T-cell (primary cell): ENCODE measurements around the gene CDH4. TPM values are rescaled to one million over a fixed set of nuclear protein-coding genes. Genes with fewer than 3 reads are reported as not detected.

Experiments used
- ATAC-seq, 4 experiments: fragments of 200-7000 bp in 3 of 4; fragments of 150-1000 bp in 1 of 4; cut with Tn5 transposase; replicated peaks in 1 of 4; 1 replicate in 3 of 4; 2 replicates in 1 of 4; pipeline ENCODE4 v1.10.0; 2021; ENCODE audit warnings: moderate library complexity in 3 of 4, mild to moderate bottlenecking in 2 of 4, moderate number of reproducible peaks in 1 of 4
- CTCF ChIA-PET, 2 donors: fragments of 300-600 bp; sonication (Branson Sonifier 250); formaldehyde crosslinking; loops; one replicate each; lab custom pipeline; 2022; ENCODE audit warnings: antibody characterized with exemption in 2 of 2; lab: Charles Lee
- POLR2A ChIA-PET, 2 donors: fragments of 300-600 bp; sonication (Branson Sonifier 250); formaldehyde crosslinking; loops; one replicate each; lab custom pipeline; 2022; ENCODE audit warnings: antibody characterized with exemption in 2 of 2; lab: Charles Lee
- DNase-seq, 35 experiments: peaks; one replicate each; pipeline versions ENCODE4 v3.0.0 to v3.0.0-alpha.2; 2013 to 2023
- H3K27ac ChIP-seq: one replicate; pipeline ENCODE4 v1.5.1; 2013; ENCODE audit warnings: low read length
- H3K27me3 ChIP-seq, 2 experiments: replicated peaks in 1 of 2; 1 replicate in 1 of 2; 2 replicates in 1 of 2; pipeline versions ENCODE4 v1.6.1 to v1.7.0; 2013; ENCODE audit warnings: low read length in 1 of 2, mixed read lengths in 1 of 2; ENCODE audit not compliant: control insufficient read depth in 2 of 2, insufficient read depth in 2 of 2; ENCODE audit errors: extremely low read depth in 1 of 2
- H3K36me3 ChIP-seq, 2 donors: 1 replicate in 1 of 2; 2 replicates in 1 of 2; pipeline versions ENCODE4 v1.6.1 to v1.7.0; 2013; ENCODE audit warnings: low read length in 1 of 2; ENCODE audit not compliant: control insufficient read depth in 2 of 2, insufficient read depth in 1 of 2; ENCODE audit errors: extremely low read depth in 1 of 2
- H3K4me1 ChIP-seq, 2 experiments: 1 replicate in 1 of 2; 2 replicates in 1 of 2; pipeline versions ENCODE4 v1.6.1 to v1.7.0; 2013; ENCODE audit warnings: low read length in 2 of 2, mixed read lengths in 1 of 2; ENCODE audit not compliant: insufficient read depth in 2 of 2, control insufficient read depth in 1 of 2; ENCODE audit errors: extremely low read depth in 1 of 2
- H3K4me3 ChIP-seq, 2 donors: 1 replicate in 1 of 2; 2 replicates in 1 of 2; pipeline versions ENCODE4 v1.5.1 to v1.7.0; 2013; ENCODE audit warnings: mild to moderate bottlenecking in 2 of 2, low read length in 1 of 2, moderate library complexity in 1 of 2; ENCODE audit not compliant: control insufficient read depth in 1 of 2; ENCODE audit errors: extremely low read depth in 1 of 2
- H3K9me3 ChIP-seq: 2 replicates; pipeline ENCODE4 v1.7.0; 2013
- H3K27ac Mint-ChIP-seq, 2 donors: one replicate each; pipeline ENCODE4 v1.8.0; 2020 to 2021; ENCODE audit warnings: mild to moderate bottlenecking in 2 of 2, mixed read lengths in 2 of 2
- H3K27me3 Mint-ChIP-seq, 2 donors: one replicate each; pipeline ENCODE4 v1.8.0; 2021 to 2022; ENCODE audit warnings: mixed read lengths in 2 of 2
- H3K36me3 Mint-ChIP-seq: one replicate; pipeline ENCODE4 v1.8.0; 2021; ENCODE audit warnings: mixed read lengths
- H3K4me1 Mint-ChIP-seq, 3 donors: one replicate each; pipeline ENCODE4 v1.8.0; 2020 to 2022; ENCODE audit warnings: mixed read lengths in 3 of 3, mild to moderate bottlenecking in 1 of 3
- H3K4me3 Mint-ChIP-seq, 3 donors: one replicate each; pipeline ENCODE4 v1.8.0; 2020 to 2022; ENCODE audit warnings: mild to moderate bottlenecking in 3 of 3, mixed read lengths in 3 of 3, moderate library complexity in 3 of 3
- H3K9me3 Mint-ChIP-seq, 3 donors: one replicate each; pipeline ENCODE4 v1.8.0; 2020 to 2022; ENCODE audit warnings: mixed read lengths in 3 of 3
- WGBS: methylation state at CpG from one replicate; pipeline ENCODE4 v1.1.5; 2013; ENCODE audit warnings: missing lambda C conversion rate; ENCODE audit not compliant: insufficient coverage; 5-methylcytosine and 5-hydroxymethylcytosine counted together
- total RNA-seq, 35 experiments: library from RNA in 6 of 35; stranded (reverse) in 6 of 35; fragments of 120-200 nt in 1 of 35; gene quantifications; one replicate each; pipeline versions ENCODE4 v1.2.1 to v1.2.4 and lab custom pipeline; 2013 to 2026

Gene CDH4
- total RNA-seq, 5 donors from 2014 or later (not counting 1 experiment from before 2014, with no cell fraction given), result 0.06 to 0.64 (median 0.14) TPM

DNA sequence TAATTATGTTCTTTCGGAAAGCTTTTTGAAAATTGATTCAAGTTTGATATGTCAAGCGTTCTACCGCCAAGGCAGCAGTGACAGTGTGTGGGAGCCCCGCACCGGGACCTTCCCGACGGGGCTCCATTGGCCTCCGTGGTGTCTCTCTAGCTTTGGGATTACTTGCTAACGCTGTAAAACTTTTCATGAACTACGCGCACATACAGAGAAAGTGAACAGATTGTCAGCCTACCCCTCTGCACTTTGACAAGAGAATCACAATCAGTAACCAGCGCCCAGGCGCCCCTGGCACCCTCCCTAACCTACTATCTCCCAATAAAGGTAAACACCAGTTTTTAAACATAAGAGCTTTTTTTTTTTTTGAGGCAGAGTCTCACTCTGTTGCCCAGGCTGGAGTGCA is 274.8 kb downstream of the CDH4 start:
- ChIA-PET CTCF (no interaction called here), POLR2A (no interaction called here)
- no peak overlapping the region for H3K27ac Mint-ChIP-seq
- H3K4me1 Mint-ChIP-seq, result no peaks in the 10 kb centered on the region
- H3K27ac ChIP-seq, result no peak overlapping the region
- H3K4me1 ChIP-seq, result no peaks in the 10 kb centered on the region
- WGBS, result 87% methylated on average over 13 of the region's 13 CpGs
- no peak for DNase-seq
- no peak overlapping the region for H3K4me3 ChIP-seq
- no peaks in the 10 kb centered on the region for H3K36me3 Mint-ChIP-seq
- no peak overlapping the region for H3K4me3 Mint-ChIP-seq
- peaks cover 4% of the 10 kb centered on the region in 2 donors for H3K27me3 Mint-ChIP-seq
- ATAC-seq, result no peak
- peaks cover 0 to 6% of the 10 kb centered on the region in 2 experiments for H3K27me3 ChIP-seq
- H3K9me3 ChIP-seq, result no peaks in the 10 kb centered on the region
- H3K36me3 ChIP-seq, result no peaks in the 10 kb centered on the region
- no peaks in the 10 kb centered on the region for H3K9me3 Mint-ChIP-seq

DNA sequence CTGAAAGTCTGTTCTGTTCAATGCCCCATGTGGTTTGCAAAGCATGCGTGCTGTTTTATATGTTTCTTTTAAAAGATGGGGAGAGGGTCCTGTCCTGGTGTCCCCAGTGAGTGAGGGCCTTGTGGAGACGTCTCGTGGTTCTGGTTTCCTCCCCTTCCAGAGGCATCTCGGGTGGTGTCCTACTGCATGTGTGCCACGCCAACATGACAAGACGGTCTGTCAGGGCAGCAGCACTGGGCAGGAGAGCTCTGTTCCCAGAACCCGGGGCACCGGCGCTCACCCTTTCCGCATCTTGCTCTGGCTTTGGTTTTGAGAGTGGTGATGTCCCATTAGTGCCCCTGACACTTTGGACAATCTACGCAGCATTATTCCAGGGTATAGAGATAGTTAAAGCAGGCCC is 275.6 kb downstream of the CDH4 start:
- no peak overlapping the region for H3K27ac Mint-ChIP-seq
- WGBS, result 76% methylated on average over 6 of the region's 11 CpGs

DNA sequence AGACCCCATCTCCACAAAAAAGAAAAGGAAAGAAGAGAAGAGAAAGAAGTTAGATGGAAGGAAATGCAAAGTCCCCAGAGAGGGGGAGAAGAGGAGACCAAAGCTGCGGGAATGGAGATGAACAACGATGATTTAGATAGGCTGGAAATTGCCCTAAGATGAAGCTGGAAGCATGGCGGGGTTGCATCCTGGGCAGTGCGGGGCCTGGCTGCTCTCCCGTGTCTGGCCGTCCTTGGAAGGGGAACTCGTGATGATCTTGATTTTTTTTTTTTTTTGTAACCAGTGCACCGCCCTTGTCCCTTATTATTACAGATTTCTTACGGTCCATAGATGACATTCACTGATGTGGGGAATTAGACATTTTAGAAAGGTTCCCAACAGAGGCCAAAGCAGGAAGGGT is 276.5 kb downstream of the CDH4 start:
- no peaks in the 10 kb centered on the region for H3K4me1 ChIP-seq
- H3K9me3 ChIP-seq, result no peaks in the 10 kb centered on the region
- DNase-seq, result no peak
- ChIA-PET POLR2A (no interaction called here), CTCF (no interaction called here)
- H3K27ac ChIP-seq, result no peak overlapping the region
- WGBS, result 96% methylated on average over 7 of the region's 9 CpGs
- Mint-ChIP-seq H3K27me3 (peaks cover 0 to 4% of the 10 kb centered on the region in 2 donors), H3K4me1 (no peaks in the 10 kb centered on the region), H3K36me3 (no peaks in the 10 kb centered on the region), H3K27ac (no peak overlapping the region), H3K4me3 (no peak overlapping the region), H3K9me3 (no peaks in the 10 kb centered on the region)
- ATAC-seq, result no peak
- H3K27me3 ChIP-seq, result peaks cover 0 to 3% of the 10 kb centered on the region in 2 experiments
- H3K36me3 ChIP-seq, result no peaks in the 10 kb centered on the region
- no peak overlapping the region for H3K4me3 ChIP-seq

More for the DNA sequence above, 275.6 kb downstream of the CDH4 start:
- Mint-ChIP-seq H3K9me3 (no peaks in the 10 kb centered on the region), H3K4me3 (no peak overlapping the region), H3K36me3 (no peaks in the 10 kb centered on the region), H3K27me3 (peaks cover 4% of the 10 kb centered on the region in 2 donors), H3K4me1 (no peaks in the 10 kb centered on the region)
- Histone ChIP-seq H3K4me3 (no peak overlapping the region), H3K4me1 (no peaks in the 10 kb centered on the region), H3K9me3 (no peaks in the 10 kb centered on the region), H3K27ac (no peak overlapping the region), H3K36me3 (no peaks in the 10 kb centered on the region), H3K27me3 (peaks cover 0 to 3% of the 10 kb centered on the region in 2 experiments)
- ATAC-seq (no peak), DNase-seq (no peak)
- POLR2A ChIA-PET, result no interaction called here
- CTCF ChIA-PET, result no interaction called here

DNA sequence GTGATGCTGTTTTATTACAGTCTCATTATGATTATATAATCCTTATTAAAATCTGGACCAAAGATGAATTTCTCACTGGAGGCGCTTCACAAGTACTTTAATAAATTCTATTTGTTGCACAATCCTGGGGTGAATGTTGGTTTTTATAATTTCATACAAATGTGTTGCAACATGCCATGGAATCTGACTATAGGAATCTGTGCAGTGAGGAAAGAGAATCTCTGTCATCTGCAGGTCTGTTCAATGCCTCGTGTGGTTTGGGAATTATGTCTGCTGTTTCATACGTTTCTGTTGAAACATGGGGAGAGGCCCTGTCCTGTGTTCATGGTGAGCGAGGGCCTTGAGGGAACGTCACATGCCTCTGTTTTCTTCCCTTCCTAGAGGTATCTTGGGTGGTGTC is 277.3 kb downstream of the CDH4 start:
- H3K4me1 ChIP-seq, result no peaks in the 10 kb centered on the region
- CTCF ChIA-PET, result no interaction called here
- DNase-seq, result no peak

DNA sequence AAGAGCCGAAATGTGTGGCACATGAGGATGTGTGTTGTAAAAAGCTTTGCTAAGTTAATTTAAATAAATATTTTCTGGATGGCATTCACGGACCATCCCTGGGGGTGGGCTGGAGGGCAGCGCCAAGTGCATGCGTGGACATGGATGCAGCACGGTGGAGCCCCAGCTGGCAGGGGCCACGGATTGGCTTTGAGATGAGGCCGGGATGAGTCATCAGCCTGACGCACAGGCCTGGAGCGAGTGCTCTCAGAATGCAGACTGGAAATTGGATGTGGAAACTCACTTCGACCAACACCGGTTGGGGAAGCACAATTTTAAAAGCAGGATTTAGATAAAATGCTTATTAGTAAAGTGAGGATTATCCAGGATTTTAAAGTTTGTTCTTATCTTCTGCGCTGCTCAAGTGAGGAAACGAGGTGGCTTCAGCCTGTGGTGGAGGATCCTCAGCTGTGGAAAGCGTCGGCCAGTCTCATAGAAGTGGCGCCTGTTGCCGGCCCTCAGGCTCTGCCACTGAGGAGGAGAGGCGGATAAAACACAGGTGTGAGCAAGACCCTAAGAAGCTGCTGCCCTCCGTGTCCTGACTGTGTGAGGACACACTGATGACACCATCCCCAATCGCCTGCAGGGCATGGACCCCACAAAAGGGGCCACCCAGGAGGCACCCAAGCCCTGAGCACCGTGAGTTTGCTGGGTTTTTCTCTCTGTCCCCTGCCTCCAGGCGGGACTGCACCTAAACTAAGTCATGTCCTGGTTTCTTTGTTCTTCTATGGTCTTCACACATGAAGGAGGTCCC is 279.7 kb downstream of the CDH4 start:
- no peaks in the 10 kb centered on the region for H3K27me3 Mint-ChIP-seq
- Histone ChIP-seq H3K4me3 (no peak overlapping the region), H3K4me1 (no peaks in the 10 kb centered on the region), H3K9me3 (no peaks in the 10 kb centered on the region), H3K27me3 (peaks cover 0 to 5% of the 10 kb centered on the region in 2 experiments), H3K36me3 (no peaks in the 10 kb centered on the region), H3K27ac (no peak overlapping the region)
- no peak for ATAC-seq
- ChIA-PET POLR2A (interaction anchor here in 1 of 2 donors (0.7 kb wide), 1 partner anchor 293 kb away, joined by 3 read pairs; no protein-coding TSS in a partner anchor), CTCF (interaction anchor here in 1 of 2 donors (0.6 kb wide), 1 partner anchor 12 kb away, joined by 3 read pairs; no protein-coding TSS in a partner anchor)
- no peak for DNase-seq
- H3K4me1 Mint-ChIP-seq, result no peaks in the 10 kb centered on the region
- WGBS, result 82% methylated on average over 21 of the region's 22 CpGs
- H3K36me3 Mint-ChIP-seq, result no peaks in the 10 kb centered on the region
- no peaks in the 10 kb centered on the region for H3K9me3 Mint-ChIP-seq
- no peak overlapping the region for H3K4me3 Mint-ChIP-seq
- no peak overlapping the region for H3K27ac Mint-ChIP-seq

More for the DNA sequence above, 277.3 kb downstream of the CDH4 start:
- Mint-ChIP-seq H3K27ac (no peak overlapping the region), H3K4me3 (no peak overlapping the region), H3K4me1 (no peaks in the 10 kb centered on the region), H3K9me3 (no peaks in the 10 kb centered on the region), H3K36me3 (no peaks in the 10 kb centered on the region), H3K27me3 (peaks cover 0 to 4% of the 10 kb centered on the region in 2 donors)
- Histone ChIP-seq H3K27me3 (peaks cover 0 to 3% of the 10 kb centered on the region in 2 experiments), H3K36me3 (no peaks in the 10 kb centered on the region), H3K27ac (no peak overlapping the region), H3K4me3 (no peak overlapping the region), H3K9me3 (no peaks in the 10 kb centered on the region)
- no peak for ATAC-seq
- 72% methylated on average over 3 of the region's 5 CpGs for WGBS
- POLR2A ChIA-PET, result no interaction called here

DNA sequence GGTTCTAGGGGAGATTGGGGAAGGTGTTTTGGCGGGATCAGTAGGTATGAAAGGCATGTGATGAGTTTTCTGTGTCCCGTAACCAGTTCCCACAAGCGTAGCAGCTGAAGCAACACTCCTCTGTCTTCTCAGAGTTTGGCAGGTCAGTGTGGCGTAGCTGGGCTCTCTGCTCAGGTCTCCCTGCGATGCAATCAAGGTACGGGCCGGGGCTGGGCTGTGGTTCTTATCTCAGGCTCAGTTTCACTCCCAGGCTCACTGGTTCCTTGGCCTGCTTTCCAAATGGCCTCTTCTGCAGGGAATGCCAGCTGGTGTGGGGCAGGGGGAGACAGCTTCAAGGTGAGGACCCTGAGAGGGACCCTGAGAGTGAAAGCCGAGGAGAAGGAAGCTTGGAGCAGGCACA is 280.7 kb downstream of the CDH4 start:
- H3K9me3 ChIP-seq, result no peaks in the 10 kb centered on the region
- CTCF ChIA-PET, result no interaction called here
- 83% methylated on average over 8 of the region's 8 CpGs for WGBS
- no peaks in the 10 kb centered on the region for H3K36me3 Mint-ChIP-seq
- H3K4me3 Mint-ChIP-seq, result no peak overlapping the region
- H3K4me1 ChIP-seq, result no peaks in the 10 kb centered on the region
- no peaks in the 10 kb centered on the region for H3K4me1 Mint-ChIP-seq
- no peak overlapping the region for H3K27ac Mint-ChIP-seq
- DNase-seq (no peak), ATAC-seq (no peak)
- no peak overlapping the region for H3K27ac ChIP-seq
- H3K9me3 Mint-ChIP-seq, result no peaks in the 10 kb centered on the region
- H3K27me3 ChIP-seq, result peaks cover 0 to 7% of the 10 kb centered on the region in 2 experiments
- no peaks in the 10 kb centered on the region for H3K36me3 ChIP-seq
- POLR2A ChIA-PET, result no interaction called here
- no peaks in the 10 kb centered on the region for H3K27me3 Mint-ChIP-seq
- H3K4me3 ChIP-seq, result no peak overlapping the region
